Measurements from ENCODE around the gene PIP4K2A.

DNA sequence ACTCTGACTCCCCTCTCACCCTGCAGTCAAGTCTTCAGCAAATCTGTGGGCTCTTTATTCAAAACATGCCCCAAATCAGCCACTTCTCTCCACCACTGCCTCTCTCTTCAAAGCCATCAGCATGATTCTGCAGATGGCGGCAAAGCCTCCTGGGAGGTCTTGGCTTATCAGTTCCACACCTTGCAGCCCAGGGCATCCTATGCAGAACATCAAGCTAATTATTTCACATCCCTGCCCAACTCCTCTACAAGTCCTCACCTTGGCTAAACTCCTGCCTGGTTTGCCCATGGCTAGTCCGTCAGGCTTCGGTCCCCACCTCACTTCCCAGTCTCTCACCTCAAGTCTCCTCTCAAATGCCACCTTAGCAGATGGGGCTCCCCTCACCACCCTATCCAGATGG, 70.2 kb downstream of the PIP4K2A start:
- TF ChIP-seq, protein P1, sequence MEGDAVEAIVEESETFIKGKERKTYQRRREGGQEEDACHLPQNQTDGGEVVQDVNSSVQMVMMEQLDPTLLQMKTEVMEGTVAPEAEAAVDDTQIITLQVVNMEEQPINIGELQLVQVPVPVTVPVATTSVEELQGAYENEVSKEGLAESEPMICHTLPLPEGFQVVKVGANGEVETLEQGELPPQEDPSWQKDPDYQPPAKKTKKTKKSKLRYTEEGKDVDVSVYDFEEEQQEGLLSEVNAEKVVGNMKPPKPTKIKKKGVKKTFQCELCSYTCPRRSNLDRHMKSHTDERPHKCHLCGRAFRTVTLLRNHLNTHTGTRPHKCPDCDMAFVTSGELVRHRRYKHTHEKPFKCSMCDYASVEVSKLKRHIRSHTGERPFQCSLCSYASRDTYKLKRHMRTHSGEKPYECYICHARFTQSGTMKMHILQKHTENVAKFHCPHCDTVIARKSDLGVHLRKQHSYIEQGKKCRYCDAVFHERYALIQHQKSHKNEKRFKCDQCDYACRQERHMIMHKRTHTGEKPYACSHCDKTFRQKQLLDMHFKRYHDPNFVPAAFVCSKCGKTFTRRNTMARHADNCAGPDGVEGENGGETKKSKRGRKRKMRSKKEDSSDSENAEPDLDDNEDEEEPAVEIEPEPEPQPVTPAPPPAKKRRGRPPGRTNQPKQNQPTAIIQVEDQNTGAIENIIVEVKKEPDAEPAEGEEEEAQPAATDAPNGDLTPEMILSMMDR (IDR thresholded peaks at IDR 0.05): no peak
- TF ChIP-seq POLR2AphosphoS5 (IDR thresholded peaks at IDR 0.05): no peak

All from breast epithelium (tissue), 3 donors.